GM19035 (cell line): ENCODE data around the gene GALNT9.
"Not testable (repeated sequence)": the region's sequence is repeated elsewhere in the genome, so short reads cannot be mapped to it uniquely, and the experiment has no call there.

ENCODE experiments used
- ATAC-seq: cut with Tn5 transposase; IDR thresholded peaks from one replicate; pipeline ENCODE4 v1.9.1; 2021; ENCODE audit not compliant: unreplicated experiment

Gene GALNT9

GRCh38 chr12:132314516-132315233 lies 14.7 kb downstream of the GALNT9 start:
- ATAC-seq, result no peak

GRCh38 chr12:132314035-132314434 lies 15.4 kb downstream of the GALNT9 start:
- no peak for ATAC-seq

GRCh38 chr12:132313182-132313581 lies 16.2 kb downstream of the GALNT9 start:
- no peak for ATAC-seq

- no peak for ATAC-seq
These were observed 16.9 kb downstream of the GALNT9 start for GRCh38 chr12:132312516-132312915.

GRCh38 chr12:132311201-132311915 lies 18.0 kb downstream of the GALNT9 start:
- ATAC-seq, result no peak

- no peak for ATAC-seq
These were observed 19.0 kb downstream of the GALNT9 start for GRCh38 chr12:132310181-132311040.

GRCh38 chr12:132309596-132310086 lies 19.7 kb downstream of the GALNT9 start:
- ATAC-seq, result no peak

- ATAC-seq, result no peak
These were observed 20.4 kb downstream of the GALNT9 start for GRCh38 chr12:132308853-132309595.

- ATAC-seq, result no peak
These were observed 21.2 kb downstream of the GALNT9 start for GRCh38 chr12:132307976-132308852.

- no peak for ATAC-seq
These were observed 22.6 kb downstream of the GALNT9 start for GRCh38 chr12:132306885-132307191.

- ATAC-seq, result no peak
These were observed 23.2 kb downstream of the GALNT9 start for GRCh38 chr12:132305991-132306884.

GRCh38 chr12:132305560-132305966 lies 23.8 kb downstream of the GALNT9 start:
- no peak for ATAC-seq

GRCh38 chr12:132304866-132305265 lies 24.5 kb downstream of the GALNT9 start:
- not testable (repeated sequence) for ATAC-seq

- ATAC-seq, result not testable (repeated sequence)
These were observed 25.5 kb downstream of the GALNT9 start for GRCh38 chr12:132303853-132304373.

GRCh38 chr12:132302466-132303358 lies 26.7 kb downstream of the GALNT9 start:
- ATAC-seq, result no peak

GRCh38 chr12:132300789-132301722 lies 28.3 kb downstream of the GALNT9 start:
- ATAC-seq, result no peak

GRCh38 chr12:132296063-132296462 lies 33.3 kb downstream of the GALNT9 start:
- no peak for ATAC-seq
